ENCODE measurements around the gene CAB39. TPM values are rescaled to one million over a fixed set of nuclear protein-coding genes. Genes with fewer than 3 reads are reported as not detected.
"Not testable (repeated sequence)": the region's sequence is repeated elsewhere in the genome, so short reads cannot be mapped to it uniquely, and the experiment has no call there.

CAB39 gene
- total RNA-seq, 4 donors from 2014 or later, result 53.0 to 67.1 (median 59.5) TPM

DNA sequence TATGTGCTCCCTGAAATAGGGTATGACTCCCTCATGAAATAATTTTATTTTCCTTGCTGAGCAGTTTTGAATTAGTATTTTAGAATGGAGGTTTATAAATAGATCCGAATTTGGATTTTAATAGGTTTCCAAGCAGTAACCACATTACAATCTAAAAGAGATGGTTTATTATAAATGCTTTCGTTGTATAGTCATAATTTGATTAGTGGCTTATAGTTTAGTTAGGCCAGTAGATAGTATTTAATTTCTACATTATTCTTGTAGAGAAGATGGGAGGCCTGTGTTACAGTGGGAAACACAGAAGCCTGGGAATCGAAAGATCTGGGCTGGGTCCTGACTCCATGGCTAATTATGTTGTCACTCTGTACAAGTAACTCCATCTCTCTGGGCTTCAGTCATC, 6.7 kb downstream of the CAB39 start:
- Histone ChIP-seq H3K27me3 (no peaks in the 10 kb centered on the region), H3K36me3 (peaks cover 16% of the 10 kb centered on the region), H3K4me1 (peaks cover 46% of the 10 kb centered on the region), H3K27ac (no peak overlapping the region), H3K4me3 (no peak overlapping the region), H3K9me3 (no peaks in the 10 kb centered on the region)
- DNase-seq (ENCODE audit: low spot score in 2 of 2), result no peak
- WGBS, result 79% methylated on average over 3 of the region's 3 CpGs
- TF ChIP-seq EP300 (IDR thresholded peaks at IDR 0.05) (no peak), POLR2AphosphoS5 (IDR thresholded peaks at IDR 0.05) (no peak), POLR2A (IDR thresholded peaks at IDR 0.05) (no peak)
- TF ChIP-seq, protein P1, sequence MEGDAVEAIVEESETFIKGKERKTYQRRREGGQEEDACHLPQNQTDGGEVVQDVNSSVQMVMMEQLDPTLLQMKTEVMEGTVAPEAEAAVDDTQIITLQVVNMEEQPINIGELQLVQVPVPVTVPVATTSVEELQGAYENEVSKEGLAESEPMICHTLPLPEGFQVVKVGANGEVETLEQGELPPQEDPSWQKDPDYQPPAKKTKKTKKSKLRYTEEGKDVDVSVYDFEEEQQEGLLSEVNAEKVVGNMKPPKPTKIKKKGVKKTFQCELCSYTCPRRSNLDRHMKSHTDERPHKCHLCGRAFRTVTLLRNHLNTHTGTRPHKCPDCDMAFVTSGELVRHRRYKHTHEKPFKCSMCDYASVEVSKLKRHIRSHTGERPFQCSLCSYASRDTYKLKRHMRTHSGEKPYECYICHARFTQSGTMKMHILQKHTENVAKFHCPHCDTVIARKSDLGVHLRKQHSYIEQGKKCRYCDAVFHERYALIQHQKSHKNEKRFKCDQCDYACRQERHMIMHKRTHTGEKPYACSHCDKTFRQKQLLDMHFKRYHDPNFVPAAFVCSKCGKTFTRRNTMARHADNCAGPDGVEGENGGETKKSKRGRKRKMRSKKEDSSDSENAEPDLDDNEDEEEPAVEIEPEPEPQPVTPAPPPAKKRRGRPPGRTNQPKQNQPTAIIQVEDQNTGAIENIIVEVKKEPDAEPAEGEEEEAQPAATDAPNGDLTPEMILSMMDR (IDR thresholded peaks at IDR 0.05), result no peak

- H3K36me3 ChIP-seq, result peaks cover 19% of the 10 kb centered on the region
- TF ChIP-seq, protein P1 (IDR thresholded peaks at IDR 0.05), result no peak
- TF ChIP-seq POLR2AphosphoS5 (IDR thresholded peaks at IDR 0.05) (no peak), POLR2A (IDR thresholded peaks at IDR 0.05) (no peak), EP300 (IDR thresholded peaks at IDR 0.05) (no peak)
- no peak for DNase-seq (ENCODE audit: low spot score in 2 of 2)
- H3K9me3 ChIP-seq, result no peaks in the 10 kb centered on the region
- no peak overlapping the region for H3K27ac ChIP-seq
- H3K4me3 ChIP-seq, result no peak overlapping the region
- H3K4me1 ChIP-seq, result peaks cover 24% of the 10 kb centered on the region
- WGBS, result 46% methylated on average over 1 of the region's 1 CpG
- H3K27me3 ChIP-seq, result no peaks in the 10 kb centered on the region
These were observed 9.1 kb downstream of the CAB39 start for GRCh38 chr2:230721712-230722111.

DNA sequence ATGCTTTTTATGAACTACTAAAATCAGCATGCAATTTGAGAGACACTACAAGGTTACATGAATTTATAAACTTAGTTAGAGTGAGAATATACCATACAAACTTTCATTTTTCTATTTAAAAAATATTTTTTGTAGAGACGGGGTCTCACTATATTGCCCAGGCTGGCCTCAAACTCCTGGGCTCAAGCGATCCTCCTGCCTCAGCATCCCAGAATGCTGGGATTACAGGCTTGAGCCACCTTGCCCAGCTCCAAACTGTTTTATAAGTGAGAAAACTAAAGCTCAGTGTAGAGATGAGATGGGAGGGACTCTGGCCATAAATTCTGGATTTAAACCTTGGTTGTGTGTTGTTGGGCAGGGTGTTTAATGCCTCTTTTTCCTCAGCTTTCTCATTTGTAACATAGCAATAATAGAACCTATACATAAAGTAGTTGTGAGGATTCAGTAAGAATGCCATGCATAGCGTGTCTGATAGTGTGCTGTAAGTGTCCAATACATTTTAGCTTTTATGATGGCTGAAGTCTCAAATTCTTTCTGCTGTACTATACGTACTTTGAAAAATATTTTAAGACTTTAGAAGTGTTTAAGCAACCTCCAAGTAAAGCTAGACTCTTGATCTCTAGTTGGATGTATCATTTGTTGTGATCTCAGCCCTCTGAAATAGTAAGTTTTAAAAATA, 9.7 kb downstream of the CAB39 start:
- TF ChIP-seq EP300 (IDR thresholded peaks at IDR 0.05), result no peak
- TF ChIP-seq, protein P1 (IDR thresholded peaks at IDR 0.05), result no peak
- TF ChIP-seq POLR2A (IDR thresholded peaks at IDR 0.05), result no peak
- no peak for TF ChIP-seq POLR2AphosphoS5 (IDR thresholded peaks at IDR 0.05)
- Histone ChIP-seq H3K9me3 (no peaks in the 10 kb centered on the region), H3K4me3 (no peak overlapping the region), H3K27ac (no peak overlapping the region), H3K4me1 (peaks cover 22% of the 10 kb centered on the region), H3K36me3 (peaks cover 19% of the 10 kb centered on the region), H3K27me3 (no peaks in the 10 kb centered on the region)
- WGBS, result 90% methylated on average over 4 of the region's 4 CpGs
- no peak for DNase-seq (ENCODE audit: low spot score in 2 of 2)

DNA sequence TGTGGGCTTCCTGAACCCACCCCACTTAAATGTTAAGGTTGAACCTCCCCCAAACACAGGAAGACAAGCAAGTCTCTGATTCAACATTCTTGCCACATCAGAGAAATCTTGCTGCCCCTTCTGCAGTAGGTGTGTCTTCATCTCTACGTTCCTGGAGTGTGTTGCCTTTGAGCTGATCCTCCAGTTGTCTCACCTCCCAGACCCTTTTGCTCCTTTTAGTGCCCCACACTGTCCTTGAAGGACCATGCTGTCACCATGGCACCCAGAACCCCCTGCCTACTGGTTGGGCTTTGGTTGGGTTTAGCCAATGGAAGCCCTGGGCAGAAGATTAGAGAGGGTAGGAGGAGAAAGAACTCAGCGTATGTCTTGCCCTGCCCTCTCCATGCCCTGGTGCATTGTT, 10.7 kb downstream of the CAB39 start:
- Histone ChIP-seq H3K4me3 (no peak overlapping the region), H3K36me3 (peaks cover 19% of the 10 kb centered on the region), H3K27ac (no peak overlapping the region), H3K4me1 (peaks cover 16% of the 10 kb centered on the region), H3K27me3 (no peaks in the 10 kb centered on the region), H3K9me3 (no peaks in the 10 kb centered on the region)
- WGBS, result 71% methylated on average over 2 of the region's 2 CpGs
- TF ChIP-seq, protein P1 (IDR thresholded peaks at IDR 0.05), result no peak
- TF ChIP-seq POLR2AphosphoS5 (IDR thresholded peaks at IDR 0.05) (no peak), EP300 (IDR thresholded peaks at IDR 0.05) (no peak), POLR2A (IDR thresholded peaks at IDR 0.05) (no peak)
- DNase-seq (ENCODE audit: low spot score in 2 of 2), result no peak

DNA sequence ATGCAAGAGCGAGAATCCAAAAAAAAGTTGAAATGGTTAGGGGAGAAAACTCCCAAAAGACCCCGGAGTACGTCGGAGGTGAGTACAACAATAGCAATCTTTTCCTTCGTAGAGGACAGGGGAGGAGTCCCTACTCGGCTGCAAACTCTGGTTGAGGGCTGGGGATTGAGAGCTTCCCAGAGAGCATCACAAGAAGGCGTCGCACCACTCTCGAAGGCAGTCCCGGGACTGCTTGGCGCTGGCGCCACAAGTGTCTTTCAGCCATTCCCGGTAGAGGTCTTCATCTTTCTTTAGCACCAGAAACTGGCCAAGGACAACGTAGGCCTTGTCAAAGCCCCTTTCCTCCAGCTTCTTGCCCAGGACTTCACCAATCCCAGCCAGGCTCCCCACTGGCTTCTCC, 12.3 kb downstream of the CAB39 start:
- H3K36me3 ChIP-seq, result peaks cover 19% of the 10 kb centered on the region
- WGBS, result 94% methylated on average over 14 of the region's 14 CpGs
- DNase-seq (ENCODE audit: low spot score in 2 of 2); H3K27me3 ChIP-seq; H3K4me3 ChIP-seq; H3K9me3 ChIP-seq; H3K27ac ChIP-seq: not testable (repeated sequence)
- peaks cover 10% of the 10 kb centered on the region for H3K4me1 ChIP-seq

GRCh38 chr2:230731512-230731911, 18.9 kb downstream of the CAB39 start:
- WGBS, result 98% methylated on average over 6 of the region's 6 CpGs
- Histone ChIP-seq H3K9me3 (no peaks in the 10 kb centered on the region), H3K27ac (no peak overlapping the region), H3K4me3 (no peak overlapping the region), H3K27me3 (no peaks in the 10 kb centered on the region), H3K4me1 (peaks cover 13% of the 10 kb centered on the region), H3K36me3 (no peaks in the 10 kb centered on the region)
- DNase-seq (ENCODE audit: low spot score in 2 of 2), result no peak
- TF ChIP-seq POLR2A (IDR thresholded peaks at IDR 0.05) (no peak), EP300 (IDR thresholded peaks at IDR 0.05) (no peak), POLR2AphosphoS5 (IDR thresholded peaks at IDR 0.05) (no peak)
- TF ChIP-seq, protein P1 (IDR thresholded peaks at IDR 0.05), result no peak
